Activated T-cell treated with anti-CD3 and anti-CD28 coated beads, Interleukin-2, amount 50 U/mL, for 4 hours (primary cell): ENCODE measurements around the gene KMT2C. TPM values are rescaled to one million over a fixed set of nuclear protein-coding genes. Genes with fewer than 3 reads are reported as not detected.
"Not testable (repeated sequence)": the region's sequence is repeated elsewhere in the genome, so short reads cannot be mapped to it uniquely, and the experiment has no call there.

Experiments used
- ATAC-seq, 2 donors: fragments of 200-7000 bp; cut with Tn5 transposase; one replicate each; pipeline ENCODE4 v1.10.0; 2021
- DNase-seq: peaks from one replicate; pipeline ENCODE4 v3.0.0-alpha.2; 2020
- H3K27me3 Mint-ChIP-seq: one replicate; pipeline ENCODE4 v1.8.0; 2021; ENCODE audit warnings: low read depth, mixed read lengths
- H3K36me3 Mint-ChIP-seq: one replicate; pipeline ENCODE4 v1.8.0; 2022; ENCODE audit warnings: mixed read lengths; ENCODE audit not compliant: insufficient read depth
- H3K4me1 Mint-ChIP-seq: one replicate; pipeline ENCODE4 v1.8.0; 2021; ENCODE audit warnings: low read depth, mixed read lengths
- H3K4me3 Mint-ChIP-seq: one replicate; pipeline ENCODE4 v1.8.0; 2021; ENCODE audit warnings: mild to moderate bottlenecking, moderate library complexity, mixed read lengths
- H3K9me3 Mint-ChIP-seq: one replicate; pipeline ENCODE4 v1.8.0; 2021; ENCODE audit warnings: mixed read lengths
- total RNA-seq, 3 donors: library from RNA; stranded (reverse); gene quantifications; one replicate each; pipeline ENCODE4 v1.2.1, GENCODE V29; 2021

KMT2C gene
- total RNA-seq, 3 donors from 2014 or later, result 41.6 to 48.5 (median 41.6) TPM

DNA sequence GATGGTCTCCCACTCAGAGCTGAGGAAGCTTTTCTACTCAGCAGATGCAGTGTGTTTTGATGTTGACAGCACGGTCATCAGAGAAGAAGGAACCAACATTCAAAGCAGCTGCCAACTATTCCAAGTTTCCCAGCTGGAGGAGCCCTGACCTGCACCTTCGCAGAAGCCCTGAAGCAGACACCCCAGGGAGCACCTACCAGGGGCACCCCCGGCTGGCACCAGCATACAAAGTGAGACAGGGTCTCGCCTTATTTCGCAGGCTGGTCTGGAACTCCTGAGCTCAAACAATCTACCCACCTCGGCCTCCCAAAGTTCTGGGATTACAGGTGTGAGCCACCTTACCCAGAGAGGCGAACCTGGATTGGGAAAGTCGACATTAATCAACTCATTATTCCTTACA is 68.6 kb downstream of the KMT2C start:
- no peaks in the 10 kb centered on the region for H3K27me3 Mint-ChIP-seq
- peaks cover 22% of the 10 kb centered on the region for H3K36me3 Mint-ChIP-seq
- H3K9me3 Mint-ChIP-seq, result peaks cover 14% of the 10 kb centered on the region
- no peak for ATAC-seq
- no peak for DNase-seq
- H3K4me1 Mint-ChIP-seq, result peaks cover 70% of the 10 kb centered on the region
- H3K4me3 Mint-ChIP-seq, result no peak overlapping the region

DNA sequence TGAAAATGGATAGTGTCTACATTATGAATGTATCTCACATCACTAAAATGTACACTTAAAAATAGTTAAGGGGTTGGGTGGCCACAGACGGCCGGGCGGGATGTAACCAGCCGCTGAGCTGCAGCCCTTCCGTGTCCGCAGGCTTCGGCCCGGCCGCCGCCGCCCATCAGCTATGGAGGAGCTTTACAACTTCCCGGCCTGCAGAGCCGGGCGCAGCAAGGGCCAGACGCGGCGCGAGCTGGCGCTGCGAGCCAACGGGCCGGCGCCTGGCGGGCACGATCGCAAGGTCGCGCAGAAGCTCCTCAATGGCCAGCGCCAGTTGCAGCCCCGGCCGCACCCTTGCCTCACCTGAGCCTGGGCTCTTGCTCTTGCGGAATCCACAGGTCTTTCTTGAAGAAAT is 69.1 kb downstream of the KMT2C start:
- H3K9me3 Mint-ChIP-seq, result peaks cover 11% of the 10 kb centered on the region
- H3K4me1 Mint-ChIP-seq, result peaks cover 72% of the 10 kb centered on the region
- H3K27me3 Mint-ChIP-seq, result no peaks in the 10 kb centered on the region
- DNase-seq (no peak), ATAC-seq (no peak)
- H3K4me3 Mint-ChIP-seq, result no peak overlapping the region
- H3K36me3 Mint-ChIP-seq, result peaks cover 20% of the 10 kb centered on the region

DNA sequence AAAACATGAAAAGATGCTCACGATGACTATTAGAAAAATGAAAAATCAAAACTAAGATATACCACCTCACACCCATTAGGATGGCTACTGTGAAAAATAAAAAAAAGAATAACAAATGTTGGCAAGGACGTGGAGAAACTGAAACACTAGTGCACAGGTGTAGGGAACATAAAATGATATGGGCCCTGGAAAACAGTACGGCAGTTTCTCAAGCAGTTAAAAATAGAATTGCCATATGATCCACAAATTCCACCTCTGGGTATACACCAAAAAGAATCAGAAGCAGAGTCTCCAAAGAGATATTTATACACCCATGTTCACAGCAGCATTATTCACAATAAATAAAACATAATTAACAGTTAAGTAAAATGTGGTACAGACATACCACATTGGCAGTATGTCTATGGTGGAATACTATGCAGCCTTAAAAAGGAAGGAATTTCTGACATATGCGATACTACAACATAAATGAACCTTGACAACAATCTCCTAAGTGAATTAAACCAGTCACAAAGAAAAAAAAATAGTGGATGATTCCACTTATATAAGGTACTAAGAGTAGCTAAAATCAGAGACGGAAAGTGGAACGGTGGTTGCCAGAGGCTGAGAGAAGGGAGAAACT is 69.7 kb downstream of the KMT2C start:
- ATAC-seq (no peak), DNase-seq (no peak)
- H3K9me3 Mint-ChIP-seq, result peaks cover 7% of the 10 kb centered on the region
- peaks cover 18% of the 10 kb centered on the region for H3K36me3 Mint-ChIP-seq
- peaks cover 68% of the 10 kb centered on the region for H3K4me1 Mint-ChIP-seq
- H3K4me3 Mint-ChIP-seq, result no peak overlapping the region
- no peaks in the 10 kb centered on the region for H3K27me3 Mint-ChIP-seq

DNA sequence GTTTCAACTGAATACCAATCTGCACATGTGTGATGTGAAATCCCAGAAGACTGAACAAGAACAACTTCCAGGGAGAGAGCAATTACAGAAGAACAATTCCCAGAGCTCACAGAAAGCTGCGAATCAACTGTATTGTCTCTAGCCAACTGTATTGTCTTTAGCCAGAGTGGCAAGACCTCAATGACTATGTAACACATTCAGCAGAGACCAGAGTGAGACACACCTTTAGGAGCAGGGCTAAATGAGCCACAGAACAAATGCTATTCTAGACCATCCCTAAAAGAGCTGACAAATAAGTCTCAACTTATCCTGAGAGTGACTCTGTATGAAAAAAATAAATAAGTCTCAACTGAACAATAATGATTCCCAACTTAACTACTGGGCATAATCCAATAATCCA is 72.0 kb downstream of the KMT2C start:
- no peak for ATAC-seq

DNA sequence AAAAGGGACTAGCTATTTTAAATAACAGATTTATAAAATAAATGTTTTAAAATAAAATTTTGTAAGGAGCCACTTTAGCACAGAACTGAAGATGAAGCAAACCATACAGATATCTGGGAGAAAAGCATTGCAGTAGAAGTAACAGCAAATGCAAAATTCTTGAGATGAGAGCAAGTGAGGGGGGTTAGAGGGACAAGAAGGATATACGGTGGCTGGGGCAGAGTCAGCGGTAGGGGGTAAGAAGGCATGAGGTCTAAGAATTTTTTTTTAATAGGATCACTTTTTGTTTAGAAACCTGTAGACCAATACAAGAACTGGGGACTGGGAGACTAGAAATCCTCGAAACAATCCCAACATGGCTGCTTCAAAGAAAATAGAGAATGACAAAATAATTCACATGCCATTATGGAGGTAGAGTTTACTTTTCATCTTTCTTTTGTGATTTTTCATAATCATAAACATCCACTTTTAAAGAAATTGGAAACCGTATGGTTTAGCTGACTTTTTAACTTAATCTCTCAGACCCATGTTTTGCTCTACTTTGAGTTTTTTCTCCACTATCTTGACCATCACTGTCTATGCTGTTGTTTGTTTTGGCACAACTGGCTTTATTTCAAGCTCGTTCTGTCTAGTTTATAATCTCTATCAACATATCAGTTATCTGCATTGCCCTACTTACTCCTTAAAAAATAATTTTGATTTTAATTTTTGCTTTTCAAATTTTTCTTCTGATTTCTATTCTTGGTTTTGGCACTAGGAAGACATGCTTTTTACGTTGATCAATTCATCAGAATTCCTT is 73.5 kb downstream of the KMT2C start:
- Mint-ChIP-seq H3K27me3 (no peaks in the 10 kb centered on the region), H3K36me3 (peaks cover 12% of the 10 kb centered on the region), H3K4me3 (no peak overlapping the region), H3K9me3 (peaks cover 7% of the 10 kb centered on the region), H3K4me1 (peaks cover 42% of the 10 kb centered on the region)
- ATAC-seq, result no peak
- DNase-seq, result no peak

More for the DNA sequence above, 72.0 kb downstream of the KMT2C start:
- Mint-ChIP-seq H3K9me3 (peaks cover 7% of the 10 kb centered on the region), H3K4me3 (no peak overlapping the region), H3K36me3 (peaks cover 17% of the 10 kb centered on the region), H3K27me3 (no peaks in the 10 kb centered on the region), H3K4me1 (peaks cover 51% of the 10 kb centered on the region)
- no peak for DNase-seq

DNA sequence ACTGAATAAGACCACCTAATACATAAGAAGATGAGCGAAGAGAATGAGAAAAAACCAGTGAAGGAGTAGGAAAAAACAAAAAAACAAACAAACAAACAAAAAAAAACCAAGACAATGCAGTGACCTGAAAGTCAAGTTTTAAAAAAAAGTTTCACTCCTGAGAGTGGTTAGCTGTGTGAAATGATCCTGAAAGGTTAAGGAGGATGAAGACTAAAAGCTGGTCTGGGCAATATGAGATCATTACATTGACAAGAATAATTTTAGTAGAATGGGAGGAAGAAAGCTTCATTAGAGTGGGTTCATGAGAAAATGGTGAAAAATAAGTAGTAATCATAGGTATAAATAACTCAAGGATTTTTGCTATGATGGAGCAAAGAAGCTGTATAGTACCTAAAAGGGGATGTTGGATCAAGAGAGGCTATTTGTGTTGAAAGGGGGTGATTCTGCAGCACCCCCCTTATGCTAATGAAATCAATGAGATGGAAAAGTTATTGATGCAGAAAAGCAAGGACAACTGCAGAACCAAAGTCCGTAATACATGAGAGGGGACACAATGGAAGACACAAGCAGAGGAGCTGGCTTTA is 80.2 kb downstream of the KMT2C start:
- Mint-ChIP-seq H3K36me3 (peaks cover 38% of the 10 kb centered on the region), H3K9me3 (peaks cover 5% of the 10 kb centered on the region), H3K4me3 (no peak overlapping the region), H3K4me1 (peaks cover 9% of the 10 kb centered on the region), H3K27me3 (no peaks in the 10 kb centered on the region)
- no peak for ATAC-seq
- DNase-seq, result no peak

DNA sequence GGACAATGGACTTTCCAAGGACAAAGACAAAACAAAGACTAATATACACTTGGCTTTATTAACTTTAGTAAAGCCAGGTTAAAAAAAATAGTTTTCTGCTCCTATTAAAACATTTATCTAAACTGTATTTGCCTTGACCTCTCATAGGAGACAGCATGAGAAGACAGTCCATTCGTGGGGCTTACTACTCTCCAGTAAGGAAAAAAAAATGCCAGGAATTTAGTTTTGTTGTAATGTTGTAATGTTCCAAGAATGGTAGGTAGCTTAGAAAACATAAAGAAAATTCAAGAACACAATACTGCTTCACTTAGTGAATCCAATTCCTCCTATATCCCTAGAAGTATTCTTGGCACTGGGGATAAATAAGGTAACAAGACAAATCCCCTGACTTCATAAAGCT is 81.7 kb downstream of the KMT2C start:
- H3K4me3 Mint-ChIP-seq, result no peak overlapping the region
- H3K36me3 Mint-ChIP-seq, result peaks cover 45% of the 10 kb centered on the region
- no peak for ATAC-seq
- no peak for DNase-seq
- H3K9me3 Mint-ChIP-seq, result peaks cover 5% of the 10 kb centered on the region
- no peaks in the 10 kb centered on the region for H3K27me3 Mint-ChIP-seq
- H3K4me1 Mint-ChIP-seq, result peaks cover 9% of the 10 kb centered on the region

DNA sequence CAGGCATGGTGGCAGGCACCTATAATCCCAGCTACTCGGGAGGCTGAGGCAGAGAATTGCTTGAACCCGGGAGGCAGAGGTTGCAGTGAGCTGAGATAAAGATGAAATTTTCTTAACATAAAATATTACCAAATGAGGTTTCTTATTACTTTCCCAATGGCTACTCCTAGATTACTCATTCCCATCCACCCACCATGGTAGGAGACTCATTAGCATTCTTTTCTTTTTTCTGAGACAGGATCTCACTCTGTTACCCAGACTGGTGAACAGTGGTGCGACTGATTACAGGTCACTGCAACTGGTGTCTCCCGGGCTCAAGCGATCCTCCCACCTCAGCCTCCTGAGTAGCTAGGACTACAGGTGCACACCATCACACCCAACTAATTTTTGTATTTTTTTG is 82.5 kb downstream of the KMT2C start:
- DNase-seq, ATAC-seq, H3K9me3 Mint-ChIP-seq, H3K27me3 Mint-ChIP-seq, H3K4me3 Mint-ChIP-seq, H3K4me1 Mint-ChIP-seq: not testable (repeated sequence)
- H3K36me3 Mint-ChIP-seq, result peaks cover 52% of the 10 kb centered on the region

DNA sequence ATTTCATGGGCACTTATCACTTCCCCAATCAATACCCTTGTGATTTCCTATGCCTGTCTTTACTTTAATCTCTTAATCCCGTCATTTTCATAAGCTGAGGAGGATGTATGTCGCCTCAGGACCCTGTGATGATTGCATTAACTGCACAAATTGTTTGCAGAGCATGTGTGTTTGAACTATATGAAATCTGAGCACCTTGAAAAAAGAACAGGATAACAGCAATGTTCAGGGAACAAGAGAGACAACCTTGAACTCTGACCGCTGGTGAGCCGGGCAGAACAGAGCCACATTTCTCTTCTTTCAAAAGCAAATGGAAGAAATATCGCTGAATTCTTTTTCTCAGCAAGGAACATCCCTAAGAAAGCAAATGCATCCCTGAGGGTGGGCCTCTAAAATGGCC is 84.1 kb downstream of the KMT2C start:
- H3K36me3 Mint-ChIP-seq, result peaks cover 63% of the 10 kb centered on the region
- H3K4me1 Mint-ChIP-seq, H3K9me3 Mint-ChIP-seq, H3K4me3 Mint-ChIP-seq, DNase-seq, ATAC-seq, H3K27me3 Mint-ChIP-seq: not testable (repeated sequence)

DNA sequence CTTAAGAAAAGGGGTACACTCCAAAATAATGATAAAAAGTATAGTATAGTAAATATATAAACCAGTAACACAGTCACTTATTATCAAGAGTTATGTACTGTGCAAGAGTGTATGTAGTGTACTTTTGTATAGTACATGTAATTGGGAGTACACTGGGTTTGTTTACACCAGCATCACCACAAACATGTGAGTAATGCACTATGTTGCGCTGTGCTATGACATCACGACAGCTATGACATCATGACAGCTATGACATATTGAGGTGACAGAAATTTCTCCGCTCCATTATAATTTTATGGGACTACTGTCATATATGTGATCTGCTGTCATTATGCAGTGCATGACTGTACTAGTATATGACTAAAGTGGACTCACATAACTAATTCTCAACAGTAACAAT is 84.6 kb downstream of the KMT2C start:
- no peak for DNase-seq

DNA sequence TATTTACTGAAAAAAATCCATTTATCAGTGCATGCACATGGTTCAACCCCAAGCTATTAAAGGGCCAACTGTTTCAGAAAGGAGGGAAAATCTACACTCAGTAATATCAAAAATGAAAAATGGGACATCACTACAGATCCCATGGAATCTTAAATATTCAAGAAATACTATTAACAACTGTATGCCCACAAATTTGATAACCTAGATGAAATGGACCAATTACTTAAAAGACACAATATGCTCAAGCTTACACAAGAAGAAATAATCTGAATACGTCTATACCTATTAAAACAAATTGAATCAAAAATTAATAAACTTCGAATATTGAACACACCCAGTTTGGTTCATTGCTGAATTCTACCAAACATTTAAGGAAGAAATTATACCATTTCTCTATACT is 87.9 kb downstream of the KMT2C start:
- Mint-ChIP-seq H3K4me1 (peaks cover 20% of the 10 kb centered on the region), H3K36me3 (peaks cover 44% of the 10 kb centered on the region)
- ATAC-seq, result no peak

More for the DNA sequence above, 84.6 kb downstream of the KMT2C start:
- H3K4me3 Mint-ChIP-seq, result no peak overlapping the region
- no peak for ATAC-seq
- H3K4me1 Mint-ChIP-seq, result peaks cover 7% of the 10 kb centered on the region
- H3K9me3 Mint-ChIP-seq, result peaks cover 8% of the 10 kb centered on the region
- H3K36me3 Mint-ChIP-seq, result peaks cover 65% of the 10 kb centered on the region
- no peaks in the 10 kb centered on the region for H3K27me3 Mint-ChIP-seq

DNA sequence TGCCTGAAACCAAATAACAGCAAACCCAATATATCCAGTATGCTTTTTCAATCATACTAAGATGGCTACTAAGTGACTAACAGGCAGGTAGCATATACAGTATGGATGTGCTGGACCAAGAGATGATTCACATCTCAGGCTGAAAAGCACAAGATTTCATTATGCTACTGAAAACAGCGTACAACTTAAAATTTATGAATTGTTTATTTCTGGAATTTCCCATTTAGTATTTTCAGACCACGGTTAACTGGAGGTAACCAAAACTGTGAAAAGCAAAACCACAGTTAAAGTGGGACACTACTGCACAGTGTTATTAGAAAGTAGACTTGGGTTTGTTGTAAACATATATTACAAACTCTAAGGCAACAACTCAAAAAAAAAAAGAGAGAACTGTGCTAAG is 91.5 kb downstream of the KMT2C start:
- H3K27me3 Mint-ChIP-seq, result no peaks in the 10 kb centered on the region
- no peak for DNase-seq
- peaks cover 3% of the 10 kb centered on the region for H3K9me3 Mint-ChIP-seq
- H3K4me3 Mint-ChIP-seq, result no peak overlapping the region
- peaks cover 33% of the 10 kb centered on the region for H3K4me1 Mint-ChIP-seq
- peak; percentile 51 to 75 for ATAC-seq
- H3K36me3 Mint-ChIP-seq, result peaks cover 21% of the 10 kb centered on the region

More for the DNA sequence above, 87.9 kb downstream of the KMT2C start:
- DNase-seq, result no peak
- H3K9me3 Mint-ChIP-seq, result peaks cover 8% of the 10 kb centered on the region
- no peak overlapping the region for H3K4me3 Mint-ChIP-seq
- H3K27me3 Mint-ChIP-seq, result no peaks in the 10 kb centered on the region

DNA sequence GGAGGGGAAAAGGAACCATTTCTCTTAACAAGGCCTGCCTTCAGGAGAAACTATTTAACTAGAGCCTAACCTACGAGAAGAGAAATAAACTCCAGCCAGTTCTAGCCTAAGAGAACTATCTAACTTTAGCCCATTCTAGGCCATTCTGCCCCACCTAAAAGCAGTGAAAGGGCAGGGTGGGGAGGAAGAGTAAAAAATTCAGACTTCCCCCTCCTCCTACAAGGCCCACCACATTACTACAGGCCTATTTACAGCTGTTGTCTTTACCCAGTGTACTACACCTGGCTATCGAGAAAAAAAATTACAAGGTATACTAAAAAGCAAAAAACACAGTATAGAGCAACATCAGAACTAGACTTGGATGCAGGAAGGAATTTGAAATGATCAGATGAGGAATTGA is 93.0 kb downstream of the KMT2C start:
- Mint-ChIP-seq H3K36me3 (peaks cover 10% of the 10 kb centered on the region), H3K9me3 (no peaks in the 10 kb centered on the region), H3K4me3 (no peak overlapping the region)

DNA sequence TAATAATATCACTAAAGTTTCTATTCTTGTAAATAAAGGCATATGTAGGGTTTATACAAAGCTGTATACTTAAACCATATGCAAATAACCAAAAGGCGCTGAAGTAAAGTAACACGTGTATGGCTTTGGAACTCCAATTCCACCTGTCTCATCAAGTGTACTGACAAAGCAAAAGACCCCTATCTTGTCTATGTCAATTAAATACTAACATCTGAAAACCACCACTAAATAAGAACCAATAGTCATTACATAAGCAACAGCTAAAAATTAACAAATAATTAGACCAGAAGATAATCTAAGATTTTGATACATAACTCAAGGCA is 93.9 kb downstream of the KMT2C start:
- no peak for DNase-seq
- peaks cover 4% of the 10 kb centered on the region for H3K36me3 Mint-ChIP-seq
- no peak for ATAC-seq
- H3K4me3 Mint-ChIP-seq, result no peak overlapping the region
- no peaks in the 10 kb centered on the region for H3K9me3 Mint-ChIP-seq
- H3K27me3 Mint-ChIP-seq, result no peaks in the 10 kb centered on the region
- peaks cover 48% of the 10 kb centered on the region for H3K4me1 Mint-ChIP-seq

More for the DNA sequence above, 93.0 kb downstream of the KMT2C start:
- DNase-seq (no peak), ATAC-seq (no peak)
- Mint-ChIP-seq H3K4me1 (peaks cover 40% of the 10 kb centered on the region), H3K27me3 (no peaks in the 10 kb centered on the region)
